GM12874 (cell line): ENCODE data around the gene SCN2A.

Experiments
- TF ChIP-seq, protein P1 (sequence below): IDR thresholded peaks from 2 replicates; pipeline ENCODE4 v1.5.1; 2011; ENCODE audit warnings: low read depth, mild to moderate bottlenecking, control low read depth, low read length, moderate library complexity; ENCODE audit not compliant: insufficient read depth

Gene SCN2A

GRCh38 chr2:165277860-165278656 lies 38.8 kb downstream of the SCN2A start:
- TF ChIP-seq, protein P1, sequence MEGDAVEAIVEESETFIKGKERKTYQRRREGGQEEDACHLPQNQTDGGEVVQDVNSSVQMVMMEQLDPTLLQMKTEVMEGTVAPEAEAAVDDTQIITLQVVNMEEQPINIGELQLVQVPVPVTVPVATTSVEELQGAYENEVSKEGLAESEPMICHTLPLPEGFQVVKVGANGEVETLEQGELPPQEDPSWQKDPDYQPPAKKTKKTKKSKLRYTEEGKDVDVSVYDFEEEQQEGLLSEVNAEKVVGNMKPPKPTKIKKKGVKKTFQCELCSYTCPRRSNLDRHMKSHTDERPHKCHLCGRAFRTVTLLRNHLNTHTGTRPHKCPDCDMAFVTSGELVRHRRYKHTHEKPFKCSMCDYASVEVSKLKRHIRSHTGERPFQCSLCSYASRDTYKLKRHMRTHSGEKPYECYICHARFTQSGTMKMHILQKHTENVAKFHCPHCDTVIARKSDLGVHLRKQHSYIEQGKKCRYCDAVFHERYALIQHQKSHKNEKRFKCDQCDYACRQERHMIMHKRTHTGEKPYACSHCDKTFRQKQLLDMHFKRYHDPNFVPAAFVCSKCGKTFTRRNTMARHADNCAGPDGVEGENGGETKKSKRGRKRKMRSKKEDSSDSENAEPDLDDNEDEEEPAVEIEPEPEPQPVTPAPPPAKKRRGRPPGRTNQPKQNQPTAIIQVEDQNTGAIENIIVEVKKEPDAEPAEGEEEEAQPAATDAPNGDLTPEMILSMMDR = no peak

DNA sequence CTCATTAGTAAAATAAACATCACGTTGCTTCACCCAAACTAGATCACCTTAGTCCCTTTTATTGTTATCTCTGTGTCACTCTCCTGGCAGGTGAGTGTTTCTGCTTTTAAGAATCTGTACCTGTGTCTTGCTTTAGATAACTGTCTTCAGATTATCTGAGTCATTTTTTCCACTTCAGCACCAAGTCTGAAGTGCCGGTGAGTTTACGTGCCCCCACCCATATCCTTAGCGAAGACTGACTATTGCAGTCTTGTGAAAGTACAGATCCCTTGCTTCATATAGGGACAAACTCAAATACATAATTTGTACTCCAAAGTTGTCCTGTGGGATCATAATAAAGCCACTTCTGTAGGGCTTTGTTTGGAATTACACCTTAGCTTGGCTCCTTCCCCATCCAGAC lies 41.1 kb downstream of the SCN2A start:
- TF ChIP-seq, protein P1 = no peak

GRCh38 chr2:165281387-165281786 lies 42.2 kb downstream of the SCN2A start:
- TF ChIP-seq, protein P1 = no peak

DNA sequence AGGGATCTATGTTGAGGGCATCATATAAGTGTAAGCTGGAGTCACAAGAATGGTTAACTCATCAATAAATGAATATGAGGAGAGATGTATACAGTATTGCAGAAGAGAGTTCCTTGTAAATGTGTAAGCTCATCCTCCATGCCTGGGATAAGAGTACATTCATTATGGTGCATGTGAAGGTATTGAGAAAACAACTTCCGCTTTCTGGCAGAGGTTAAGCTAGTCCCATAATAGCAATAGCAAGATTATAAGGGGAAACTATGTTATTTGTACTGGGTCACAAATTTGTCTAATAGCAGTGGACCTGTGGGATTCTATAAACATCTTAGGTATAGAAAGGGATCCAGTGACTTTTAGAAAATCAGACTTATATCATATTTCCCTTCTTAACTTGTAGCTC lies 44.1 kb downstream of the SCN2A start:
- TF ChIP-seq, protein P1 = no peak

DNA sequence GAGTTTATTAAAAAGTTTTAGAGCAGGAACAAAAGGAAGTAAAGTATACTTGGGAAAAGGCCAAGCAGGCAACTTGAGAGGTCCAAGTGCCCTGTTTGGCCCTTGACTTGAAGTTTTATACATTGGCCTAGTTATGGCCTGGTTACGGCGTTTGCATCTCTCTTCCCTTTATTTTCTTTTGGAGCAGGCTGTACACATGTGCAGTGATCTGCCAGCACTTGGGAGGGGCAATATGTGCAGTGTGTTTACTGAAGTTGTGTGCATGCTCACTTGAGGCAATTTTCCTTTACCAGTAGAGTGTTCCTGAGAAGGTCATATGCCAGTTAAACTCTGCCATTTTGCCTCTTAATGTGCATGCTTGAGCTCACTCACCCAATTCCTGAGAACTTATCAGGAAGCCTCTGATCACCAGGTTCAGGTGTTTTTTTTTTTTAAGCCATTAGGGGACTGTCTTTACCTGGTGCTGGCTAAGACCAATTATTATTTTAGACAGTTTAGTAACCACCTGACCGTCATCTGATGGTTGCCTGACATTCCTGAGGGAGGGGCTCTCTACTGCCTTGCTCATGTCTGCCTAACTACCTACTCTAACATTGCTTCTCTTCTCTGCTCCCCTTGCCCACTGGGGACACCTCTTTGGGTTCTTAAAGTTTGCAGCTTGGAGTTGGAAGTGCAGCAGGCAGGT lies 48.0 kb downstream of the SCN2A start:
- TF ChIP-seq, protein P1 = no peak

DNA sequence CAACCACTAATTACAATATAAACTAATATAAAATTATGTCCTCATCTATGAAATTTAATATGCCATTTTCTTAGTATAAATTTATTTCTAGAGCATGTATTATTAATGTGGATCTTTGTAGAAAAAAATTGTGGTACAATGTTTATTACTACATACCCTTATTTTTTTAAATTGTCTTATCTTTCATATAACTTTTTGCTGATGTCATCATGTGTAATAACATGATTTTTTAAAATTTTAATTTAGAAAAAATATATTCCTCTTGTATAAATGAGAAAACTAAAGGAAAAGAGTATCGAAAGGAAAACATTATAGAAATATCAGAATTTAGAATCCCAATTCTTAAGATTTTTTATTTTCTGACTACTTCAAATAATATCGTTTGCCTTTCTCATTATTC lies 49.9 kb downstream of the SCN2A start:
- TF ChIP-seq, protein P1 = no peak

DNA sequence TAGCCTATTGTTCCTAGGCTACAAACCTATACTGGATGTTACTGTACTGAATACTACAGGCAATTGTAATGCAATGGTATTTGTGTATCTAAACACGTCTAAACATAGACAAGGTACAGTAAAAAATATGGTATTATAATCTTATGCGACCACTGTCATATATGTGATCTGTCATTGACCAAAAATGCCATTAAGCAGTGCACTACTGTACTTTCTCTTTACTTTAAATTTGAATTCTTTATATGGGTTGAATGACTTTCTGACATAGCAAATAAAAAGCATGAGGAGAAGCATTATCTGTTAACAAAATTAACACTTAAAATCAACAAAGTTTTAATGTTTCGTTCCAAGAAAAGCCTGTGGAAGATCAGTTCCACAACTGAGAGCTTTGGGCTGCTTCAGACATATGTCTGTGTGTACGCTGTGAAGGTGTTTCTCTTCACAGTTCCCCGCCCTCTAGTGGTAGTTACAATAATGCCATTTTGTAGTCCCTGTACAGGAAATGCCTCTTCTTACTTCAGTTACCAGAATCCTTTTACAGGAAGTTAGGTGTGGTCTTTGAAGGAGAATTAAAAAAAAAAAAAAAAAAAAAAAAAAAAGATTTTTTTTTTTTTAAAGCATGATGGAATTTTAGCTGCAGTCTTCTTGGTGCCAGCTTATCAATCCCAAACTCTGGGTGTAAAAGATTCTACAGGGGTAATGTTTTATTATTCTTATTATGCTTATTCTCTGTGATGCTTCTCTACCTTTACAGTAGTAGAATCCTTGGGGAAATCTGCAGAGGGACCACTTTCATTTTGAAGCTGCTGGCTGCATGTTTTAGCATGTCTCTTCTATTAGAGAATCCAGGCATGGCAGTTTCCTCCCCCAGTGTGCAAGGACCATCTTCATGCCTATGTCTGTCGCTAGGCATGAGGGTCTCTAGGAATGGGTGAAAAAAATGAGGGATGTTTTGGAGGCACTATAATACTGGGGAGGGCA lies 54.5 kb downstream of the SCN2A start:
- TF ChIP-seq, protein P1 = peak; percentile 65
